ENCODE data around the gene PLPP4. TPM values are rescaled to one million over a fixed set of nuclear protein-coding genes. Genes with fewer than 3 reads are reported as not detected.
"Not testable (repeated sequence)": the region's sequence is repeated elsewhere in the genome, so short reads cannot be mapped to it uniquely, and the experiment has no call there.

The PLPP4 gene
- total and polyA plus RNA-seq, 10 of the 15 experiments (the other 5 are each of a cell fraction or from before 2014, with no cell fraction given): 0.08 to 3.1 (median 0.26) TPM; not detected in 3

DNA sequence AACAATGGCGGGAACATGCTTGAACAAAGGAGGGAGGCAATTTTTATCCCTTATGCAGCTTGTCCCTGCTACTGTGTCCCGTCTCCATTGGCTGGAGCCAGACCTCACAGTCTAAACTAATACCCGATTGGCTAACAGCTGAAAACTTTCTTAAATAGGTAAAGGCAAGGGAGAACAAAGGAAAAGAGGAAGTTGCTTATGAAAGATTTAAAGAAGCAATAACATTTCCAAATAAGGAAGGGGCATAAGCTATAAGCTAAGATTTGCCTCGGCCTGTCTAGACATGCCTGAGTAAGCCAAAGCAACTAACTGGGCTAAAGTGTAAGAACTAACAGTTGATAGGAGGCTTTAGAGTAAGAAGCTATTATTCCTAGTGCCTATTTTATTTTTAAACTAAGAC lies 47.2 kb downstream of the PLPP4 start:
- FAIRE-seq; H3K36me3 ChIP-seq (ENCODE audit: control insufficient read depth in 2 of 2, insufficient read depth in 2 of 2, low read length in 1 of 2); H2AFZ ChIP-seq (ENCODE audit: control insufficient read depth, low read depth, low read length); H3K9me3 ChIP-seq (replicated peaks; ENCODE audit: control insufficient read depth, insufficient read depth, low read length); H3K4me1 ChIP-seq (ENCODE audit: control insufficient read depth, insufficient read depth, low read length); POLR2A ChIA-PET; H3K9ac ChIP-seq (ENCODE audit: control insufficient read depth, insufficient read depth, low read length); H3K4me2 ChIP-seq (ENCODE audit: control insufficient read depth, insufficient read depth); H3K79me2 ChIP-seq (ENCODE audit: control insufficient read depth, insufficient read depth, low read length); BruUV-seq (replicated peaks); in situ Hi-C loops (cut with MboI); H4K20me1 ChIP-seq (ENCODE audit: control insufficient read depth, insufficient read depth); intact Hi-C loops (cut with micrococcal nuclease; ENCODE audit: unreplicated experiment); DNase-seq (ENCODE audit: low read depth, low spot score); H3K27me3 ChIP-seq (replicated peaks in 1 of 2; ENCODE audit: control insufficient read depth in 2 of 2, insufficient read depth in 2 of 2, low read length in 1 of 2); H3K4me3 ChIP-seq: not testable (repeated sequence)
- H3K27ac ChIP-seq (ENCODE audit: control insufficient read depth, insufficient read depth): peak overlapping the region; percentile 45; the same call in 1 of the 2 replicates
- SMC1A ChIA-PET (ENCODE audit: uncharacterized antibody, unreplicated experiment): interaction anchor here (0.8 to 1.7 kb wide), 4 partner anchors 10 to 81 kb away, joined by 3 to 5 read pairs (median 4); no protein-coding TSS in a partner anchor
- WGBS (ENCODE audit: insufficient coverage, insufficient replicate concordance, low lambda C conversion rate, missing lambda C conversion rate): 20% methylated on average over 4 of the region's 4 CpGs
- 0 out of 2 replicates have a peak, but pooled peaks have one; percentile 36 for TF ChIP-seq SPI1 (IDR thresholded peaks at IDR 0.05; ENCODE audit: borderline replicate concordance, insufficient read depth, low read depth, low read length)
- TF ChIP-seq SRF (IDR thresholded peaks at IDR 0.05; ENCODE audit: low read depth in 2 of 2, low read length in 2 of 2): peak in 1 of 2 experiments; percentile 75; a peak in 2 of 4 replicates
- TF ChIP-seq, protein P1, sequence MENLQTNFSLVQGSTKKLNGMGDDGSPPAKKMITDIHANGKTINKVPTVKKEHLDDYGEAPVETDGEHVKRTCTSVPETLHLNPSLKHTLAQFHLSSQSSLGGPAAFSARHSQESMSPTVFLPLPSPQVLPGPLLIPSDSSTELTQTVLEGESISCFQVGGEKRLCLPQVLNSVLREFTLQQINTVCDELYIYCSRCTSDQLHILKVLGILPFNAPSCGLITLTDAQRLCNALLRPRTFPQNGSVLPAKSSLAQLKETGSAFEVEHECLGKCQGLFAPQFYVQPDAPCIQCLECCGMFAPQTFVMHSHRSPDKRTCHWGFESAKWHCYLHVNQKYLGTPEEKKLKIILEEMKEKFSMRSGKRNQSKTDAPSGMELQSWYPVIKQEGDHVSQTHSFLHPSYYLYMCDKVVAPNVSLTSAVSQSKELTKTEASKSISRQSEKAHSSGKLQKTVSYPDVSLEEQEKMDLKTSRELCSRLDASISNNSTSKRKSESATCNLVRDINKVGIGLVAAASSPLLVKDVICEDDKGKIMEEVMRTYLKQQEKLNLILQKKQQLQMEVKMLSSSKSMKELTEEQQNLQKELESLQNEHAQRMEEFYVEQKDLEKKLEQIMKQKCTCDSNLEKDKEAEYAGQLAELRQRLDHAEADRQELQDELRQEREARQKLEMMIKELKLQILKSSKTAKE (IDR thresholded peaks at IDR 0.05; ENCODE audit: low read depth, poor library complexity, severe bottlenecking): peak; percentile 51
- RAD21 ChIA-PET (ENCODE audit: unreplicated experiment): interaction anchor here (1.2 to 1.6 kb wide), 3 partner anchors 9 to 80 kb away, joined by 4 to 6 read pairs (median 5); no protein-coding TSS in a partner anchor
- CTCF ChIA-PET: interaction anchor here (1.5 to 1.6 kb wide), 2 partner anchors 10 to 81 kb away, joined by 3 to 7 read pairs; no protein-coding TSS in a partner anchor
- peak; percentile 77 for ATAC-seq

All from GM12878 (cell line).